GM18520 (cell line): Measurements from ENCODE around the gene ATP11C.
"Not testable (repeated sequence)": the region's sequence is repeated elsewhere in the genome, so short reads cannot be mapped to it uniquely, and the experiment has no call there.

Source experiments
- ATAC-seq: cut with Tn5 transposase; IDR thresholded peaks from one replicate; pipeline ENCODE4 v1.9.1; 2021; ENCODE audit not compliant: unreplicated experiment

ATP11C gene

GRCh38 chrX:139924696-139925095, 8.2 kb downstream of the ATP11C start:
- no peak for ATAC-seq

- ATAC-seq = no peak
Observed at GRCh38 chrX:139924069-139924695, 8.7 kb downstream of the ATP11C start.

DNA sequence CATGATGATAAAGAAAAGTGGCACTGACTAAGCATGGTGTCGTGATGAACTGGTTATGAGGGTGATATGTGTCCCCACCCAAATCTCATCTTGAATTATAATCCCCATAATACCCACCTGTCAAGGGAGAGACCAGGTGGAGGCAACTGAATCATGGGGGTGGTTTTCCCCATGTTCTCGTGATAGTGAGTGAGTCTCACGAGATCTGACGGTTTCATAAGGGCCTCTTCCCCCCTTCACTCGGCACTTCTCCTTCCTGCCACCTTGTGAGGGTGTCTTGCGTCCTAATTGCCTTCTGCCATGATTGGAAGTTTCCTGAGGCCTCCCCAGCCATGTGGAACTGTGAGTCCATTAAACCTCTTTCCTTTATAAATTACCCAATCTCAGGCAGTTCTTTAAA, 11.7 kb downstream of the ATP11C start:
- not testable (repeated sequence) for ATAC-seq

- ATAC-seq = no peak
Observed at GRCh38 chrX:139920316-139920715, 12.5 kb downstream of the ATP11C start.

- ATAC-seq = no peak
Observed at GRCh38 chrX:139914421-139914820, 18.4 kb downstream of the ATP11C start.

DNA sequence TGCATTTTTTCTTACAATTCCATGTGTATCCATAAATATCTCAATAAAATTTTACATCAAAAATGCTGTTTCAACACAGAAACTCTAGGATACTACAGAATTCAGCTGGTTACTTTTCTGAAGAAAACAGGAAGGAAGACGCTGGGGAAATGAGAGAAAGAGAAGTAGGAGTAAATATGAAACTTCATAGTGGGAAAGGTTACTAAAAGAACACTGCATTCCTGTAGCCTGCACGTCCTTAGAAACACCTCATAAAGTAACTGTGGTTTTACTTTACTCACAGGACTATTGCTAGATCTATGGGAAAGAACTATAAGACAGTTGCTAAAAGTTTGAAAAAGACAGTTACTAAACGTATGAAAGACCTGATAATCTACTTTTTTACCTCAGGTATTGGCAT, 23.1 kb downstream of the ATP11C start:
- ATAC-seq = no peak

- ATAC-seq = no peak
Observed at GRCh38 chrX:139907078-139907477, 25.8 kb downstream of the ATP11C start.

- no peak for ATAC-seq
Observed at GRCh38 chrX:139905743-139906142, 27.1 kb downstream of the ATP11C start.

GRCh38 chrX:139905051-139905450, 27.8 kb downstream of the ATP11C start:
- no peak for ATAC-seq

DNA sequence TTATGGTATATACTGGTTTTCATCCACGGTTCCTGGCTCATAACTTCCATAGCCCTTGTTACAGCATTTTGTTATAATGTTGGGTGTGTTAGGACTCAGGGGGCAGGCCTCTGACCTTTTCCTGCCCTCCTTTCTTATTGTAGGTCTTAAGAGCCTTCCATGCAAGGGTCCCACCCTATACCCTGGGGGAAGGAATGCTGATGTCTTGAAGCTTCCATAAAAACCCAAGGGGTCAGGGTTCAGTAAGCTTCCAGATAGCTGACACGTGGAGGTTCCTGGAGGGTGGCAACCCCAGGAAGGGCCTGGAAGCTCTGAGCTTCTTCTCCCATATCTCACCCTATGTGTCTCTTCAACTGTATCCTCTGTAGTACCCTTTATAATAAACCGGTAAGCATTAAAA, 29.6 kb downstream of the ATP11C start:
- no peak for ATAC-seq

- no peak for ATAC-seq
Observed at GRCh38 chrX:139902559-139902958, 30.3 kb downstream of the ATP11C start.

DNA sequence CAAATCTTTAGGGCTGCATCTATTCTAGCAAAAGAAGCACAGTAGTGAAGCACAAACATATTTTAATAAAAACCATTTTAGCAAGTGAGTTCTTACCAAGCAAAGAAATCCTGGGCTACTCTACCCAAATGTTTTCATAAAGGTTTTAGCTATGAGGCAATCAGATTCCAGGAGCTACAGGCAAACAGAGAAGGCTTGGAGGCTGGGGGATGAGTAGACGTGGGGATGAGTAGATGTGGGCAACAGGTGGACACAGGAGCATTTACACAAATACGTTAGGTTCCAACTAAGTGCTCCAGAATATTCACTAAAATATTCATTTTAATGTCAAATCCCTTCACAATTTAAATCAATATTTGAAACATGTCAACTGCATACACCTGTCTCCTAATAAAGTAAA, 34.5 kb downstream of the ATP11C start:
- ATAC-seq = no peak

GRCh38 chrX:139892512-139892911, 40.3 kb downstream of the ATP11C start:
- no peak for ATAC-seq

- ATAC-seq = no peak
Observed at GRCh38 chrX:139890991-139891700, 41.7 kb downstream of the ATP11C start.

GRCh38 chrX:139889760-139890159, 43.1 kb downstream of the ATP11C start:
- no peak for ATAC-seq

DNA sequence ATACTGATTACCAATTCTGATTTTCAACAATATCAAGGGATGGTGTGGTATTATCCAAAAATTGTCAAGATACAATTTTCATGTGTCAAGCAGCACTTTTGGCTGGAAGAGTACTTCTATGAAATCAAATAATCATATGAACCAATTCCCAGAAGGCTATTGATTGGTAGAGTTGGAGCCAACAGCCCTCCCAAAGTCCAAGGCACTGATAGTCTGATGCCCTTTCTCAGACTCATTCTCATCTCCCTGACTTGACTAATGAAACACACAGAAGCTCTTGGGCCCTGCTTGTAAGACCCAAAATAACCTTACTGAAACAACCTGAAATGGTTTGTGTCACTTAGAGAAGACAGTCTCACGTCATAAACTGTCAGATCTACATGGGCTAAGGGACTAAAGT, 48.9 kb downstream of the ATP11C start:
- no peak for ATAC-seq

DNA sequence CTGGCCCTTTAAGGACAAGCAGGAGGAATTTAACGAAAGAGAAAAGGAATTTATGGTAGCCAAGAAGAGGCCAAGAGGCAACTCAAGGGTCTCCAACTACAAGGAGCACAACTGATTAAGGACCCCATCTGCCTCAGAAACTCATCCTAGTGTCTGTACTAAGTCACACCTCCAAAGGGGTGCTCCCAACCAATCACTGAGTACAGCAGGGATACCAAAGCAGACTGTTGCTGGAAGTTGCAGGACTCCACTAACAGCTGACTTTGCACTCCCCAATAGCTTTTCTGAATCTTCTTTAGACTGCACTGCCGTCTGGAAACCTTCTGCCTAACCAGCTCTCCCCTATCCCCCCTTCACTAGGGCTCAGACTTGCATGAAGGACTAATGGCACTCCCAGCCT, 50.6 kb downstream of the ATP11C start:
- ATAC-seq = no peak

DNA sequence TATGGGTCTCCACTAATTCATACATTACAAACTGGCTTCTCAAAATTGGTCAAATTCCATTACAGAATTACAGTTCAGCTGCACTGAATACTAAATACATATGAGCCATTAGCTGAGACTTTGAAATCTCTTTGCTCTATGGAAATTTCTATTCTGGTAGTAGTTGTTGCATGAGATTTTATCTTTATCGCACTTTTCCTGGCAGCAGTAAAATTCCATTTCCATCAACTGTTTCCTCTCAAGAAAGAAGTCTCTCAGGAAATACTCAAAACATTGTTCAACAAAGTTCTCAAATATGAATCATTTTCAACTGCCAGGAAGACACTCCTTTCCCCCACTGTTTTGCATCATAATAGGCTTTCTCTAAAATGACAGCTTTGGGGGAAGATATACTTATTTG, 51.3 kb downstream of the ATP11C start:
- no peak for ATAC-seq

DNA sequence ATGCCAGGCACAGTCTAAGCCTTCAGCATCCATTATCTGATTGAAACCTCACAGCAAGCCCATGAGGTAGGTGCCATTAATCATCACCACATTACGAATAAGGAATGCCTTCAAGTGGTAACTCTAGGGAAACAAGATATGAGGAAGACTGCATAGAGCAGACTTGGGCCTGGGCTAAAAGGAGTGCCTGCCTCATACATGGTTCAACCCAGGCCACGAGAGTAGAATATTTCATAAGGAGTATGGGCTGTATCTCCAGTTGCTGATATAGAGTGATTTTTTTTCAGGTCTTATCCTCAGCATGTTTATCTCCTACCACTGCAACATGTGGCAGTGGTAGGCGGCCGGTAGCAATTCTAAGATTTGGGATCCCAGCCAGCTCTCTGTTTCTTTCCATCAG, 51.7 kb downstream of the ATP11C start:
- ATAC-seq = no peak

DNA sequence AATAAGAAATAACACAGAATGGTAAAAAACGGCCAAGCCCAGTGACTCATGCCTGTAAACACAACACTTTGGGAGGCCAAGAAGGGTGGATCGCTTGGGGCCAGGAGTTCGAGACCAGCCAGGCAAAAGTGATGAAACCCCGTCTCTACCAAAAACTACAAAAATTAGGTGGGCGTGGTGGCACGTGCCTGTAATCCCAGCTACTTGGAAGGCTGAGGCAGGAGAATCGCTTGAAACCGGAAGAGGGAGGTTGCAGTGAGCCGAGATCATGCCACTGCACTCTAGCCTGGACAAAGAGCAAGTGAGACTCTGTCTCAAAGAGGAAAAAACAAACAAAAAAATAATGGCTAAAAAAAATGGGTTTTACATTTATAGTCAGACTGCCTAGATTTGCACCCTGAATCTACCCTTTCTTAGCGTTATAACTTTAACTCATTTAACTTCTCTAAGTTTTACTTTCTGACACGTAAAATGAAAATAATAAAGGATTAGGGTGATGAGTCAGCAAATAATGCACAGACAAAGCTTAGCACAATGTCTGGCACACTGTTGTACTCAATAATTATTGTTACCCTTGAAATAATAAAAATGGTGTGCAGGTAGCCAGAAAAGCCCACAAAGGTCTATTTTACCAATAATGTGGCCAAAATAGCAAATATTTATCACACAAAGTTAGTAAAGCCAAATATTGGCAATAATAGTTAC, 55.0 kb downstream of the ATP11C start:
- ATAC-seq = no peak

- no peak for ATAC-seq
Observed at GRCh38 chrX:139875841-139876240, 57.0 kb downstream of the ATP11C start.

DNA sequence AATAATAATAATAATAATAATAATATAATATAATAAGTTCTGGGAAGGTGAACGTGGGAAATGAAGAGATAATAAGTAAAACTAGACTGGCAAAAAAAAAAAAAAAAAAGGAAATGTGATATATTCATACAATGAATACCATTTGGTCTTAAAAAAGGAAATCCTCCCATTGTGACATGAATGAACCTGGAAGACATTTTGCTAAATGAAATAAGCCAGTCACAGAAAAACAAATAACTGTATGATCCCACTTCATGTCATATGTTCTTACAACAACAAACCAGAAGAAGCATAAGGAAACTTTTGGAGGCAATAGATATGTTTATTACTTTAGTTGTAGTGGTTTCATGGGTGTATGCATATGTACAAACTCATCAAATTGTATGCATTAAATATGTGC, 63.1 kb downstream of the ATP11C start:
- ATAC-seq = no peak
